ENCODE results near the gene PSPH.
"Not testable (repeated sequence)": the region's sequence is repeated elsewhere in the genome, so short reads cannot be mapped to it uniquely, and the experiment has no call there.

The PSPH gene

DNA sequence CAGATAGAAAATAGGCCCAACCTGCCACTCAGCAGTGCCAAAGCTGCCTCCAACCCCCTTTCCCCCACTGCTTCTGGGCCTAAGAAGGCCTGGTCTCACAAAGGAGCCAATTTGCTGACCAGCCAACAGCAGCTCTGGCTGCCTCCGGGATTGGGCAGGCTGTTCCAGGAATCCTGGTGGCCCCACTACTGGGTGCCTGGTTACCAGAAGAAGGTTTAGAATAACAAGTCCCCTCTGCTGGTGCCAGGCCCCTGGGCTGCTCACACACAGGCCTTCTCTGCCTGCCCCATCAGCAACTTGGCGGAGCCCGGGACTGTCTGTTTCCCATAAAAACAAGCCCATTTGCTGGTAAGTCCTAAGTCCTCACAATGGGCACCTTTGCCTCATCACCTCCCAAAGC is 40.3 kb upstream of the PSPH start:
- no peaks in the 10 kb centered on the region for H3K4me1 ChIP-seq (ENCODE audit: insufficient read depth, poor library complexity, severe bottlenecking)
- H3K27me3 ChIP-seq (ENCODE audit: insufficient read depth, poor library complexity, severe bottlenecking), result no peaks in the 10 kb centered on the region
- ATAC-seq (ENCODE audit: low read depth) (0 out of 3 replicates have a peak, but pooled peaks have one; percentile 5), DNase-seq (ENCODE audit: low spot score) (no peak)
- no peak overlapping the region for H3K4me3 ChIP-seq (ENCODE audit: severe bottlenecking)
- no peak overlapping the region for H3K27ac ChIP-seq (ENCODE audit: poor library complexity, severe bottlenecking)
- no peaks in the 10 kb centered on the region for H3K9me3 ChIP-seq (ENCODE audit: severe bottlenecking)
- no peaks in the 10 kb centered on the region for H3K36me3 ChIP-seq (ENCODE audit: low read depth)
- no peak for TF ChIP-seq CTCF (IDR thresholded peaks at IDR 0.05; ENCODE audit: poor library complexity, severe bottlenecking)

DNA sequence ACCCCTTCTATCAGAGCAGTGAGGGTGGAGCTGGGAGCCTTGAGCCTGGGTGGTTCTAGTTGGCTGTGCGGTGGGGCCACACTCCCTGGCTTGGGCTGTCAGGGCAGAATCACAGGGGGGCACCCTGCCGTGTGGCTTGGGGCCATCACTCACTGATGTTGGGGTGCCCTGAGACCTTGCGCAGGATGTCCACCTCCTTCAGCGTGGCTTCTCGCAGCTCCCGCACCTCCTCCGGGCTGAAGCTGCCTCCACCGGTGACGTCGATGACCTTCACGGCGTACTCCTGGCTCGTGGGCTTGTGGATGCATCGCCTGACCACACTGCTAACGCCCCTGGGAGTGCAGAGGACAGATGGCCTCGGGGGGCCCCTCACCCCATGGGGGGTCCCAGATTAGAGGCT is 36.2 kb upstream of the PSPH start:
- DNase-seq (ENCODE audit: low spot score) (no peak), ATAC-seq (ENCODE audit: low read depth) (no peak)
- H3K27ac ChIP-seq (ENCODE audit: poor library complexity, severe bottlenecking), result no peak overlapping the region
- H3K4me3 ChIP-seq (ENCODE audit: severe bottlenecking), result no peak overlapping the region
- no peak for TF ChIP-seq CTCF (IDR thresholded peaks at IDR 0.05; ENCODE audit: poor library complexity, severe bottlenecking)
- H3K27me3 ChIP-seq (ENCODE audit: insufficient read depth, poor library complexity, severe bottlenecking), result no peaks in the 10 kb centered on the region
- H3K4me1 ChIP-seq (ENCODE audit: insufficient read depth, poor library complexity, severe bottlenecking), result no peaks in the 10 kb centered on the region
- H3K36me3 ChIP-seq (ENCODE audit: low read depth), result no peaks in the 10 kb centered on the region
- no peaks in the 10 kb centered on the region for H3K9me3 ChIP-seq (ENCODE audit: severe bottlenecking)

- ATAC-seq (ENCODE audit: low read depth) (no peak), DNase-seq (ENCODE audit: low spot score) (no peak)
- Histone ChIP-seq H3K4me1 (ENCODE audit: insufficient read depth, poor library complexity, severe bottlenecking) (no peaks in the 10 kb centered on the region), H3K27me3 (ENCODE audit: insufficient read depth, poor library complexity, severe bottlenecking) (no peaks in the 10 kb centered on the region), H3K4me3 (ENCODE audit: severe bottlenecking) (no peak overlapping the region), H3K27ac (ENCODE audit: poor library complexity, severe bottlenecking) (no peak overlapping the region), H3K36me3 (ENCODE audit: low read depth) (no peaks in the 10 kb centered on the region), H3K9me3 (ENCODE audit: severe bottlenecking) (no peaks in the 10 kb centered on the region)
- no peak for TF ChIP-seq CTCF (IDR thresholded peaks at IDR 0.05; ENCODE audit: poor library complexity, severe bottlenecking)
Measured at GRCh38 chr7:56086761-56087160, 35.5 kb upstream of the PSPH start.

DNA sequence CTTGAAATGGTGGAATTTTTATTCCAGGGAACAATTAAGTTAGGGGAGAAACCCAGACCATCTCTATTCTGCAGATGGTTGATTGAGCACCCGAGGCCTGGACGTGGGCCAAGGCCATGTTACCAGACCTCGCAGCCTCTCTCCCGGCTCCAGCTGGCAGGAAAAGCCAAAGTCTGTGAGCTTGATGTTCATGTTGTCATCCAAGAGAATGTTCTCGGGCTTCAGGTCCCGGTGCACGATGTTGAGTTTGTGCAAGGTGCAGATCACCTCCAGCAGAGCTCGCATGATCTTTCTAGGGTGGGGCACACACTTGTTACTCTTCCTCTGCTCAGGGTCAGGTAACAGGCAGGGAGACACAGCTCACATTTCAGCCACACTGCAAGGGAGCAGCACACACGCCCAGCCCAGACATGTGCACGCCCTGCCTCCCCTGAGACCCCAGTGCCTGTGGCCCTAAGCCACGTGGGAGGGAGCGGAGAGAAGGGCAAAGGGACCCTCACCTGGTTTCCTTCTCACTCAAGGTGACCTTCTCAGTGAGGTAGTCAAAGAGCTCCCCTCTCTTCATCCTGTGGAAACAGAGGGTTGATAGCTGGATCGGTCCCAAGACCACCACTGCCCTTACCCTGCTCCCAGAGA is 32.0 kb upstream of the PSPH start:
- Histone ChIP-seq H3K4me1 (ENCODE audit: insufficient read depth, poor library complexity, severe bottlenecking) (no peaks in the 10 kb centered on the region), H3K36me3 (ENCODE audit: low read depth) (peaks cover 13% of the 10 kb centered on the region), H3K9me3 (ENCODE audit: severe bottlenecking) (no peaks in the 10 kb centered on the region), H3K4me3 (ENCODE audit: severe bottlenecking) (no peak overlapping the region), H3K27ac (ENCODE audit: poor library complexity, severe bottlenecking) (no peak overlapping the region), H3K27me3 (ENCODE audit: insufficient read depth, poor library complexity, severe bottlenecking) (no peaks in the 10 kb centered on the region)
- DNase-seq (ENCODE audit: low spot score) (no peak), ATAC-seq (ENCODE audit: low read depth) (peak; percentile 16; the same call in 2 of the 3 replicates)
- no peak for TF ChIP-seq CTCF (IDR thresholded peaks at IDR 0.05; ENCODE audit: poor library complexity, severe bottlenecking)

DNA sequence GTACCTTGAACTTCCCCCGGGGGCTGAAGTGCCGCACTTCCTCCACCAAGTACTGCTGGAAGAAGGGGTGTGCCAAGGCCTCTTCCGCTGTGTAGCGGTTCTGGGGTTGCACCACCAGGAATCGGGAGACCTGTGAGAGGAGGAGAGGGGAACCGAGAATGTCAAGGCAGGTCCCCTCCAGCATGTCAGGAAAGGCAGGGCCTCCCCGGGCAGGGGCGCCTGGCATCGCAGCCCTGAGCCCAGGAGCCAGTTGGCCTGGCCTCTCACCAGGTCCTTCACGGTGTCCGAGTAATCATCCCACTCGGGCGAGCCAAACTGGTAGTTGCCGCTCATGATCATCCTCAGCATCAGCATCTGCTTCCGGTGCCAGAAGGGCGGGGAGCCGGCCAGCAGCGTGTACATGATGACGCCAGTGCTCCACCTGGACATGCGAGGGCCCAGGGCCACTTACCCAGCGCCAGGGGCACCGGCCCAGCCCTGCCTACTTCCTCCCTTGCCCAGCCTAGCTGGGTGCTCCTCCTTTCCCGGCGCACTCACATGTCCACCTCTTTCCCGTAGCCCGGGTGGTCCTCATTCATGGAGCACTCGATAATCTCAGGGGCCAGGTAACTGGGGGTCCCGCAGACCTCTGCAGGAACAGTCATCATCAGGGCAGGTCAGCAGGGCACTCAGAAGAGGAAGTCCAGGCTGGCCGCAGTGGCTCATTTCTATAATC is 30.5 kb upstream of the PSPH start:
- Histone ChIP-seq H3K27ac (ENCODE audit: poor library complexity, severe bottlenecking) (no peak overlapping the region), H3K36me3 (ENCODE audit: low read depth) (peaks cover 23% of the 10 kb centered on the region), H3K4me1 (ENCODE audit: insufficient read depth, poor library complexity, severe bottlenecking) (no peaks in the 10 kb centered on the region), H3K4me3 (ENCODE audit: severe bottlenecking) (no peak overlapping the region), H3K9me3 (ENCODE audit: severe bottlenecking) (no peaks in the 10 kb centered on the region), H3K27me3 (ENCODE audit: insufficient read depth, poor library complexity, severe bottlenecking) (no peaks in the 10 kb centered on the region)
- no peak for TF ChIP-seq CTCF (IDR thresholded peaks at IDR 0.05; ENCODE audit: poor library complexity, severe bottlenecking)
- DNase-seq (ENCODE audit: low spot score), result no peak
- no peak for ATAC-seq (ENCODE audit: low read depth)

DNA sequence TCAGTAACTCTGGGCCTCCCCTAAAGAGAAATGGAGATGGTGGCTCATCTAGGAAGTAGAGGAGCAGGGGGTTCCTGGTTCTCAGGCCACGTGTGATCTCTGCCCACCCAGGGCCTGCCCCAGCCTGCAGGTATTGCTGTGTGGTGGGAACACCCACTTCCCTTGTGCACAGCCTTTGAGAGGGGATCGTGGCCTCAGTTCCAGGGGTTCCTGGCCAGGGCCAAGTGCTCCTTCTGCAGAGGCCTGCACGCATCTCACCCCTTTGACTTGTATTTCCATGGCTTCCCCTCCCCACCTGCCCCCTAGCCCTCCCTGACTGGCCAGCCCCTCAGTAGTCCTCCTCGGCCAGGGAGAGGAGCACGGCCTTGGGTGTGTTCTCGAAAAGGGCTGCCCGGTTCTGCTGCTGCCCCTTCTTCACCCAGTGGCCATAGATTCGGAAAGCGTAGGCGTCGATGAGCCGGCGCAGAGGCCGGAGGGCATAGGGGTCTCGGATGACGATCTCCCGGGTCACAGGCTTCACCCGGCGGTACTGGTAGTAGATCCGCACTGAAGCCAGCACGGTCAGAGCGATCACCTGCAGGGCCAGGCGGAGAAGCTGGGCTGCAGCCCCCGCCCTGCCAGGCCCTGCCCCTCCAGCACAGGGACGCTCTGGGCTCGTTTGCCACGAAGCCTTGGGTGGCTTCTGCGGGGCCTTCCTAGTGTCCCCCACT is 29.6 kb upstream of the PSPH start:
- ATAC-seq (ENCODE audit: low read depth); H3K4me1 ChIP-seq (ENCODE audit: insufficient read depth, poor library complexity, severe bottlenecking); H3K9me3 ChIP-seq (ENCODE audit: severe bottlenecking); H3K27ac ChIP-seq (ENCODE audit: poor library complexity, severe bottlenecking); H3K27me3 ChIP-seq (ENCODE audit: insufficient read depth, poor library complexity, severe bottlenecking); H3K4me3 ChIP-seq (ENCODE audit: severe bottlenecking); DNase-seq (ENCODE audit: low spot score): not testable (repeated sequence)
- peaks cover 23% of the 10 kb centered on the region for H3K36me3 ChIP-seq (ENCODE audit: low read depth)

All from RWPE2 (cell line).